Mesenchymal stem cell (in vitro differentiated cells and primary cell): Measurements from ENCODE around the gene EIF1AX. TPM values are rescaled to one million over a fixed set of nuclear protein-coding genes. Genes with fewer than 3 reads are reported as not detected.

Experiments
- DNase-seq: peaks from one replicate; pipeline ENCODE4 v3.0.0-alpha.2; 2013
- H2AFZ ChIP-seq: one replicate; pipeline ENCODE4 v1.6.1; 2013; ENCODE audit warnings: low read depth, mild to moderate bottlenecking, control low read depth, inconsistent platforms, low read length, moderate library complexity
- H2AK5ac ChIP-seq: 2 replicates; pipeline ENCODE4 v1.6.1; 2013; ENCODE audit warnings: low read length, moderate library complexity, mild to moderate bottlenecking, inconsistent platforms; ENCODE audit not compliant: severe bottlenecking
- H2BK120ac ChIP-seq: one replicate; pipeline ENCODE4 v1.6.1; 2013; ENCODE audit warnings: low read depth, mild to moderate bottlenecking, inconsistent platforms, low read length, moderate library complexity
- H2BK12ac ChIP-seq, 2 experiments: one replicate each; pipeline ENCODE4 v1.6.1; 2013; ENCODE audit warnings: inconsistent platforms in 2 of 2, low read length in 2 of 2, mild to moderate bottlenecking in 2 of 2, moderate library complexity in 2 of 2, control low read depth in 1 of 2
- H2BK15ac ChIP-seq: one replicate; pipeline ENCODE4 v1.6.1; 2013; ENCODE audit warnings: mild to moderate bottlenecking, low read depth, inconsistent platforms; ENCODE audit not compliant: poor library complexity, severe bottlenecking
- H2BK5ac ChIP-seq: 2 replicates; pipeline ENCODE4 v1.6.1; 2013; ENCODE audit warnings: low read depth, mild to moderate bottlenecking, low read length, control low read depth, inconsistent platforms; ENCODE audit not compliant: poor library complexity, severe bottlenecking
- H3K14ac ChIP-seq, 2 experiments: one replicate each; pipeline ENCODE4 v1.6.1; 2013; ENCODE audit warnings: inconsistent platforms in 2 of 2, low read length in 2 of 2, control low read depth in 1 of 2, mild to moderate bottlenecking in 1 of 2, moderate library complexity in 1 of 2
- H3K18ac ChIP-seq, 2 experiments: one replicate each; pipeline ENCODE4 v1.6.1; 2013; ENCODE audit warnings: inconsistent platforms in 2 of 2, low read length in 2 of 2, control low read depth in 1 of 2, low read depth in 1 of 2, mild to moderate bottlenecking in 1 of 2
- H3K23ac ChIP-seq, 2 experiments: one replicate each; pipeline ENCODE4 v1.6.1; 2013; ENCODE audit warnings: inconsistent platforms in 2 of 2, low read length in 2 of 2, mild to moderate bottlenecking in 2 of 2, moderate library complexity in 2 of 2, control low read depth in 1 of 2
- H3K27ac ChIP-seq: 2 replicates; pipeline ENCODE4 v1.5.1; 2013; ENCODE audit warnings: mild to moderate bottlenecking, moderate library complexity, low read length, control low read depth, inconsistent platforms; ENCODE audit not compliant: poor library complexity, severe bottlenecking
- H3K27me3 ChIP-seq, 2 experiments: 2 replicates each; pipeline versions ENCODE4 v1.6.1 to v1.7.0; 2013; ENCODE audit warnings: low read length in 2 of 2, mild to moderate bottlenecking in 2 of 2, moderate library complexity in 2 of 2, control low read depth in 1 of 2, inconsistent platforms in 1 of 2; ENCODE audit not compliant: control insufficient read depth in 1 of 2, insufficient read depth in 1 of 2
- H3K36me3 ChIP-seq, 2 experiments: 2 replicates each; pipeline versions ENCODE4 v1.6.1 to v1.7.0; 2013; ENCODE audit warnings: low read length in 2 of 2, control low read depth in 1 of 2, inconsistent platforms in 1 of 2, low read depth in 1 of 2, mild to moderate bottlenecking in 1 of 2; ENCODE audit not compliant: insufficient read depth in 2 of 2, control insufficient read depth in 1 of 2
- H3K4ac ChIP-seq, 2 experiments: one replicate each; pipeline ENCODE4 v1.6.1; 2013; ENCODE audit warnings: inconsistent platforms in 2 of 2, low read length in 2 of 2, mild to moderate bottlenecking in 2 of 2, moderate library complexity in 2 of 2, control low read depth in 1 of 2, low read depth in 1 of 2
- H3K4me1 ChIP-seq: 2 replicates; pipeline ENCODE4 v1.6.1; 2013; ENCODE audit warnings: low read depth, low read length, control low read depth; ENCODE audit not compliant: control insufficient read depth, insufficient read depth
- H3K4me2 ChIP-seq: 2 replicates; pipeline ENCODE4 v1.6.1; 2013; ENCODE audit warnings: low read length, mild to moderate bottlenecking, inconsistent platforms; ENCODE audit not compliant: poor library complexity, severe bottlenecking
- H3K4me3 ChIP-seq, 2 experiments: 2 replicates each; pipeline versions ENCODE4 v1.5.1 to v1.7.0; 2013; ENCODE audit warnings: low read length in 2 of 2, mild to moderate bottlenecking in 2 of 2, control low read depth in 1 of 2, low read depth in 1 of 2; ENCODE audit not compliant: insufficient read depth in 1 of 2
- H3K79me1 ChIP-seq: replicated peaks from 2 replicates; pipeline ENCODE4 v1.6.1; 2013; ENCODE audit warnings: mild to moderate bottlenecking, control low read depth, low read length, inconsistent platforms; ENCODE audit not compliant: poor library complexity, severe bottlenecking
- H3K9ac ChIP-seq: 2 replicates; pipeline ENCODE4 v1.7.0; 2013; ENCODE audit warnings: mild to moderate bottlenecking, low read length, moderate library complexity
- H3K9me3 ChIP-seq: 2 replicates; pipeline ENCODE4 v1.7.0; 2013; ENCODE audit warnings: mild to moderate bottlenecking, low read length; ENCODE audit not compliant: control insufficient read depth
- H4K8ac ChIP-seq: one replicate; pipeline ENCODE4 v1.6.1; 2013; ENCODE audit warnings: inconsistent platforms, mild to moderate bottlenecking, low read length, moderate library complexity
- H4K91ac ChIP-seq: one replicate; pipeline ENCODE4 v1.6.1; 2013; ENCODE audit warnings: mild to moderate bottlenecking, low read length, inconsistent platforms
- WGBS: methylation state at CpG from one replicate; pipeline ENCODE4 v1.1.7; 2013; ENCODE audit warnings: mixed read lengths; 5-methylcytosine and 5-hydroxymethylcytosine counted together
- polyA plus RNA-seq, 2 experiments: library from polyadenylated mRNA; stranded (reverse); fragments of 200-250 nt; gene quantifications; one replicate each; pipeline ENCODE4 v1.2.3, GENCODE V29; 2013

Gene EIF1AX
- 25.7 TPM for polyA plus RNA-seq (2013, experiment 1 of 2)
- polyA plus RNA-seq (2013, experiment 2 of 2) = 27.9 TPM

GRCh38 chrX:20141281-20142220 is at the start of gene EIF1AX:
Gene EIF1AX (minus strand): TSS chrX:20141838. CDS start chrX:20141640, 198 bp downstream.
- H3K9me3 ChIP-seq = no peaks in the 10 kb centered on the region
- peak; percentile 97 for DNase-seq
- H4K8ac ChIP-seq = peak within 1 kb of the TSS; percentile 49
- no peaks in the 10 kb centered on the region for H3K27me3 ChIP-seq
- no peak within 1 kb of the TSS for H3K27ac ChIP-seq
- peak within 1 kb of the TSS; percentile 9 to 28 for H3K18ac ChIP-seq
- H2BK12ac ChIP-seq = peak within 1 kb of the TSS in 1 of 2 experiments; percentile 66
- no peak within 1 kb of the TSS for H3K4ac ChIP-seq
- H2BK120ac ChIP-seq = peak within 1 kb of the TSS; percentile 8
- H3K36me3 ChIP-seq = peaks cover 3 to 29% of the 10 kb centered on the region in 2 experiments
- H3K9ac ChIP-seq = peak within 1 kb of the TSS; percentile 97
- no peak within 1 kb of the TSS for H2AK5ac ChIP-seq
- WGBS = 1% methylated on average over 40 of the region's 82 CpGs
- no peaks in the 10 kb centered on the region for H3K79me1 ChIP-seq
- no peak within 1 kb of the TSS for H2BK5ac ChIP-seq
- peak within 1 kb of the TSS in 1 of 2 experiments; percentile 14 for H3K23ac ChIP-seq
- H4K91ac ChIP-seq = no peak within 1 kb of the TSS
- no peak within 1 kb of the TSS for H2AFZ ChIP-seq
- H3K4me1 ChIP-seq = peaks cover 1% of the 10 kb centered on the region
- no peak within 1 kb of the TSS for H2BK15ac ChIP-seq
- H3K4me3 ChIP-seq = peak within 1 kb of the TSS; percentile 69 to 99
- no peak within 1 kb of the TSS for H3K14ac ChIP-seq
- H3K4me2 ChIP-seq = peak within 1 kb of the TSS; percentile 52

GRCh38 chrX:20189171-20189570 is 47.5 kb upstream of the EIF1AX start:
- Histone ChIP-seq H3K9ac (no peak overlapping the region), H3K79me1 (no peaks in the 10 kb centered on the region), H3K9me3 (no peaks in the 10 kb centered on the region), H3K4me3 (no peak overlapping the region), H3K27ac (no peak overlapping the region), H2AFZ (no peak overlapping the region), H2BK15ac (no peak overlapping the region), H2BK12ac (no peak overlapping the region), H3K36me3 (peaks cover 0 to 40% of the 10 kb centered on the region in 2 experiments), H4K91ac (no peak overlapping the region), H3K4me1 (no peaks in the 10 kb centered on the region), H3K4ac (no peak overlapping the region), H3K27me3 (no peaks in the 10 kb centered on the region), H3K4me2 (no peak overlapping the region), H2AK5ac (no peak overlapping the region), H3K14ac (no peak overlapping the region), H3K23ac (no peak overlapping the region), H2BK120ac (no peak overlapping the region), H4K8ac (no peak overlapping the region), H2BK5ac (no peak overlapping the region), H3K18ac (no peak overlapping the region)
- no peak for DNase-seq

- H3K18ac ChIP-seq = no peak overlapping the region
- no peak overlapping the region for H3K4me2 ChIP-seq
- H2AFZ ChIP-seq = no peak overlapping the region
- H4K91ac ChIP-seq = no peak overlapping the region
- no peak for DNase-seq
- no peaks in the 10 kb centered on the region for H3K79me1 ChIP-seq
- H3K23ac ChIP-seq = no peak overlapping the region
- no peaks in the 10 kb centered on the region for H3K9me3 ChIP-seq
- peaks cover 0 to 52% of the 10 kb centered on the region in 2 experiments for H3K36me3 ChIP-seq
- H3K9ac ChIP-seq = no peak overlapping the region
- H3K27me3 ChIP-seq = no peaks in the 10 kb centered on the region
- H3K4ac ChIP-seq = no peak overlapping the region
- no peak overlapping the region for H2BK120ac ChIP-seq
- H2BK15ac ChIP-seq = no peak overlapping the region
- H3K4me3 ChIP-seq = no peak overlapping the region
- H2BK5ac ChIP-seq = no peak overlapping the region
- H4K8ac ChIP-seq = no peak overlapping the region
- H3K4me1 ChIP-seq = no peaks in the 10 kb centered on the region
- no peak overlapping the region for H2BK12ac ChIP-seq
- 100% methylated on average over 2 of the region's 3 CpGs for WGBS
- H3K14ac ChIP-seq = no peak overlapping the region
- no peak overlapping the region for H3K27ac ChIP-seq
- H2AK5ac ChIP-seq = no peak overlapping the region
These were observed 40.1 kb upstream of the EIF1AX start for GRCh38 chrX:20181598-20182329.

- H2BK12ac ChIP-seq = no peak overlapping the region
- H3K9ac ChIP-seq = no peak overlapping the region
- no peak overlapping the region for H2BK120ac ChIP-seq
- H3K18ac ChIP-seq = no peak overlapping the region
- no peaks in the 10 kb centered on the region for H3K79me1 ChIP-seq
- no peak overlapping the region for H3K27ac ChIP-seq
- no peak overlapping the region for H4K91ac ChIP-seq
- H3K23ac ChIP-seq = no peak overlapping the region
- H3K9me3 ChIP-seq = no peaks in the 10 kb centered on the region
- no peak overlapping the region for H2AK5ac ChIP-seq
- no peak overlapping the region for H4K8ac ChIP-seq
- no peak overlapping the region for H3K4me2 ChIP-seq
- H3K4me1 ChIP-seq = no peaks in the 10 kb centered on the region
- no peak overlapping the region for H3K4ac ChIP-seq
- peaks cover 3 to 63% of the 10 kb centered on the region in 2 experiments for H3K36me3 ChIP-seq
- H2BK5ac ChIP-seq = no peak overlapping the region
- peaks cover 0 to 8% of the 10 kb centered on the region in 2 experiments for H3K27me3 ChIP-seq
- no peak for DNase-seq
- no peak overlapping the region for H3K14ac ChIP-seq
- H2AFZ ChIP-seq = no peak overlapping the region
- no peak overlapping the region for H3K4me3 ChIP-seq
- H2BK15ac ChIP-seq = no peak overlapping the region
These were observed 35.5 kb upstream of the EIF1AX start for GRCh38 chrX:20177093-20177492.
